ENCODE measurements around the gene RFT1.
A peak's percentile ranks its signal among the peaks of the same experiment; 100 is the strongest.

Gene RFT1

DNA sequence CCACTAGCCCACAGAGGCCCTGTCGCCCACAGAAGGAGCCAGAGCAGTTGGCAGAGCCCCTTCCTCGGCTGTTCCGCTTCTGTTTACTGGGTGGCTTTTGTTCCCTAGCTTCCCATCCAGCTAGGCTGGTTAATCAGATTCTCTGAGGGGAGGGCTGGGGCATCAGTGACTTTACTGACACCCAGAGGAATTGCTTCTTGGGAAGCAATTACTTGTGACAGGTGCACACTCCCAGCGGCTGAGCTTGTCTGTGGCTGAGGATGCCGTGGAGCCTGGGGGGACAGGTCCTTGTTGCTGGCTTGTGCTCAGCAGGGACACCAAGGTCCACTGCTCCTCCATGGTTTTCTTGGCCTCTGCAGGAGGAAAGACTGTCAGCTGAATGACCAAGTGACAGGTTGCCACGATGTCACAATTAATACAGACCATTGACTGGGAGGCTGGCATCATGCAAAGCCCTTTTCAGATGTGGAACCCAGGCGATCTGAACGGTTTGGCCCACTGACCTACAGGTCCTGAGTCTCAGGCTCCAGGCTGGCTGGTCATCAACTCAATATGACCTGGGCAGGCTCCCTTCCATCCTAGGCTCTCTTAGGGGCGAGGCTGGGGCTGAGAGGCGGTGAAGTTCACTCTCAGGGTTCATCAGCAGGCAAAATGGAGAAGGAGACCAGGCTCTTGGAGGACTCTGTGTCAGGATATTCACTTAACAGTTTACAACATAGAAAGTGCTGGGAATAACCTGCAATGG lies 52.6 kb downstream of the RFT1 start:
- Histone ChIP-seq H3K27ac (ENCODE audit: low read length) (no peak overlapping the region), H3K27me3 (ENCODE audit: insufficient read depth, low read length) (no peaks in the 10 kb centered on the region), H3K4me3 (ENCODE audit: low read length) (no peak overlapping the region)

DNA sequence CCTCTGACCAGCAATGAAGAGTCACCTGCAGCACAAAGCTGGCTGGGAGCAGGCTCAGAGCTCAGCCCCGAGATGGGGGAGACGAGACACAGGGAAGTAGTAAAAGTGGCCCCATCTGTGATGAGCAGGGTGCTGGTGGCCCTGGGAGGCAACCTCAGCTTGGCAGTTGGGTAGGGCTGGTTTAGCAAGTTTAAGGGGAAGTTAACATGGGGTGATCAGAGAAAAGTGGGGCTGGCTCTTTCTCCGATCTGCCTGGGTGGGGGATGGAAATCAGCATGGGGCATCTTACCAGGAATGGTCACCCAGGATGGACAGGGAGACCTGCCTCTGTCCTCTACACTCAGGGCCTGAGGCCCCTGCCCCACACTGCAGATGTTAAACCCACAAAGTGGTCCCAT lies 54.5 kb downstream of the RFT1 start:
- Histone ChIP-seq H3K9ac (ENCODE audit: low read depth, low read length) (no peak overlapping the region), H3K27me3 (ENCODE audit: insufficient read depth, low read length) (peaks cover 8% of the 10 kb centered on the region), H3K4me1 (ENCODE audit: insufficient read depth, low read length) (no peaks in the 10 kb centered on the region), H3K27ac (ENCODE audit: low read length) (no peak overlapping the region), H3K4me3 (ENCODE audit: low read length) (no peak overlapping the region), H3K9me3 (ENCODE audit: insufficient read depth, low read depth, low read length) (no peaks in the 10 kb centered on the region), H3K36me3 (ENCODE audit: insufficient read depth, low read depth, low read length) (no peaks in the 10 kb centered on the region)

More for the DNA sequence above, 52.6 kb downstream of the RFT1 start:
- Histone ChIP-seq H3K9me3 (ENCODE audit: insufficient read depth, low read depth, low read length) (no peaks in the 10 kb centered on the region), H3K9ac (ENCODE audit: low read depth, low read length) (no peak overlapping the region), H3K36me3 (ENCODE audit: insufficient read depth, low read depth, low read length) (no peaks in the 10 kb centered on the region), H3K4me1 (ENCODE audit: insufficient read depth, low read length) (no peaks in the 10 kb centered on the region)

DNA sequence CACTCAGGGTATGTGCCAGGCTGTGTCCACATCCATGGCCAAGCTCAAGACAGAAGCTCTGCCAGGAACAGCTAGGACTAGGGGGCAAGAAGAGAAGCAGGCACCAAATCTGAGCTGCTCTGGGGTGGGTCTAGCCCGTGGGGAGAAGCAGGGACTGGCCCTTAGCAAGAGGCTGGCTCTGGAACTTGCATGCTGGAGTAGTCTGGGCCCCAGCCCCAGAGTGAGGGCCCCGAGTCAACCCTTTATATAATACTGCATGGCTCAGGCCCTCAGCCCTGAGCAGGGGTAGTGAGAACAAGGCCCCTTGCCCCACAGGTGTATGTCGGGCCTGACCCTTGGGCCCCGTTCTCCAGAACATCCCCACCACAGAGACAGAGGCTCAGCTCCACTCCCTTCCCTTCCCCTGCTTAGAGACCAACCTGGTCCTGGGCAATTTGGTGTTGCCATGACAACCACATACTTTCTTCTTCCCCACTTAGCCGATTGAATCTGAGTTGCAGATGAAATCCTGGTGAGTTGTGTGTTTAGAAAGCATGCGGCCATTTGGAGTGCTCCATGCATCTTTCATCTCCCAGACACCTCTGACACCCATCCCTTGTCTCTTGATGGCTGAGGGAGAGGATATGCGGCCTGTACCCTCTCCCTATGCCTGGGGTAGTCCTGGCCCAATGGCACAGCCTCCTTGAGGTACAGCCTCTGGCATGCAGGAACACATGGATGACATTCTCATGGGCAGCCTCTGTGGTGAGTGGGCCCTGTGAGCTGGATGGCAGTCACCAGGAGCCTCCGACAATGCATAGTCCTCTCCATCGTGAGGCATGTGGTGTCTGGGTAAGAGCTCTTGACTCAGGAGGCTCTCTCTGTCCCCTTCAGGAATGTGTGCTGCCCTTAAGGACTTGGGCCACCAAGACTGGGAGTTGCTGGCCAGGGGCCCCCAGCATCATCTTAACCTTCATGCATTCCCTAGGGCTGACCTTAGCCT lies 55.2 kb downstream of the RFT1 start:
- no peaks in the 10 kb centered on the region for H3K36me3 ChIP-seq (ENCODE audit: insufficient read depth, low read depth, low read length)
- H3K4me3 ChIP-seq (ENCODE audit: low read length): no peak overlapping the region
- H3K27ac ChIP-seq (ENCODE audit: low read length): no peak overlapping the region
- H3K9ac ChIP-seq (ENCODE audit: low read depth, low read length): no peak overlapping the region
- 0 out of 2 replicates have a peak, but pooled peaks cover under 1% of the 10 kb centered on the region for H3K4me1 ChIP-seq (ENCODE audit: insufficient read depth, low read length)
- H3K27me3 ChIP-seq (ENCODE audit: insufficient read depth, low read length): peaks cover 8% of the 10 kb centered on the region
- H3K9me3 ChIP-seq (ENCODE audit: insufficient read depth, low read depth, low read length): no peaks in the 10 kb centered on the region

DNA sequence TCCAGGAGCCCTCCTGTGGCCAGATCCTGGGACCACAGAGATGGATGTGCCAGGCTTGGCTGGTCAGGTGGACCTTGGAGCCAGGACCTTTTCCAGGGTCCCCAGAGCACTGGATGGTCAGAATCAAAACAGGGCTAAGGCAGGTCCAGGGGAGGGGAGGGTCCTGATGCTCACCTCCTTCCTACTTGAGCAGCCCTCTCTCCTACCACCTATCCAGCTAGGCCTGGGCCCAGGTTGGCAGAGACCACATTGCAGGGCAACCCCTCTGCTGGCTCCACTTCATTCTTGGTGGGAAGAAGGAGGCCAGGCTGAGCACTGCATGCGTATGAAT lies 55.9 kb downstream of the RFT1 start:
- no peak overlapping the region for H3K4me3 ChIP-seq (ENCODE audit: low read length)
- no peak overlapping the region for H3K27ac ChIP-seq (ENCODE audit: low read length)
- peaks cover 5% of the 10 kb centered on the region; the same call in 1 of the 2 replicates for H3K4me1 ChIP-seq (ENCODE audit: insufficient read depth, low read length)
- H3K27me3 ChIP-seq (ENCODE audit: insufficient read depth, low read length): peaks cover 8% of the 10 kb centered on the region
- no peaks in the 10 kb centered on the region for H3K36me3 ChIP-seq (ENCODE audit: insufficient read depth, low read depth, low read length)
- H3K9me3 ChIP-seq (ENCODE audit: insufficient read depth, low read depth, low read length): no peaks in the 10 kb centered on the region
- no peak overlapping the region; the same call in 1 of the 2 replicates for H3K9ac ChIP-seq (ENCODE audit: low read depth, low read length)

DNA sequence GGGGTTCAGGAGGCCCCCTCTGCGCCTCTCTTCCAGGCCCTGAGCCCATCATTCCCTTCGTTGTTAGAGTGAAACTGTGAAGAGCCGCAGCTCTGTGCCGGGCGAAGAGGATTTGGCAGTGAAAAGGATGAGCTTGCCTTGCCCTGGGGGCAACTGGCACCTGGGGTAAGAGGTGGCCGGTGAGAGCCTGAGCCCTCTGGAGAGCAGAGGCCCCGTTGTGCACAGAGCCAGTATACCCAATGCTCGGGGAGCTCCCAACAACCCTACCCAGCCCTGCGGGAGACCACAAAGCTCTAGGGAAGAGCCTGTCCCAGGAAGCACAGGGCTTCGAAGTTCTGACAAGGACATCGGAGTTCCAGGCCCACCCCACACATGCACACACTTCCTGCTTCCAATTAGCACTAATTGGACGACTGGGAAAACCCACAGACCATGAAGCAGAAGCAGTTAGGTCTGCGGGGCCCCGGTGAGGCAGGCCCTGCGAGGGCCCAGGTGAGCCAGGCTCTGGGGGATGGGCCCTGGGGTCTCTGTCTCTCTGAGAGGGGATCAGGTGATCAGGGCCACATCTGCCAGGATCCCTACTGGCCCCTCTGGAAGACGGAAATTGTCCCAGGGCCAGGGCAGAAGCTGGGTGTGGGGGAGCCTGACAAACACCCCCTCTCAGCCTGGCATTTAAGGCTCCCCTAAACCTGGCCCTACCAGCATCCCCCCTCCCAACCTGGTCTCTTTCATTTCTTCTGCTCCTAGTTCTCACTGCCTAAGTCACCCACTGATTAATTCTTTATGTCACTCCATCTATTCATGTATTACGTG lies 56.5 kb downstream of the RFT1 start:
- no peak overlapping the region for H3K27ac ChIP-seq (ENCODE audit: low read length)
- no peaks in the 10 kb centered on the region for H3K36me3 ChIP-seq (ENCODE audit: insufficient read depth, low read depth, low read length)
- peak overlapping the region; percentile 65; the same call in 1 of the 2 replicates for H3K4me3 ChIP-seq (ENCODE audit: low read length)
- H3K9me3 ChIP-seq (ENCODE audit: insufficient read depth, low read depth, low read length): no peaks in the 10 kb centered on the region
- peaks cover 8% of the 10 kb centered on the region for H3K27me3 ChIP-seq (ENCODE audit: insufficient read depth, low read length)
- H3K9ac ChIP-seq (ENCODE audit: low read depth, low read length): peak overlapping the region; percentile 64; the same call in 1 of the 2 replicates
- H3K4me1 ChIP-seq (ENCODE audit: insufficient read depth, low read length): peaks cover 5% of the 10 kb centered on the region; the same call in 1 of the 2 replicates

DNA sequence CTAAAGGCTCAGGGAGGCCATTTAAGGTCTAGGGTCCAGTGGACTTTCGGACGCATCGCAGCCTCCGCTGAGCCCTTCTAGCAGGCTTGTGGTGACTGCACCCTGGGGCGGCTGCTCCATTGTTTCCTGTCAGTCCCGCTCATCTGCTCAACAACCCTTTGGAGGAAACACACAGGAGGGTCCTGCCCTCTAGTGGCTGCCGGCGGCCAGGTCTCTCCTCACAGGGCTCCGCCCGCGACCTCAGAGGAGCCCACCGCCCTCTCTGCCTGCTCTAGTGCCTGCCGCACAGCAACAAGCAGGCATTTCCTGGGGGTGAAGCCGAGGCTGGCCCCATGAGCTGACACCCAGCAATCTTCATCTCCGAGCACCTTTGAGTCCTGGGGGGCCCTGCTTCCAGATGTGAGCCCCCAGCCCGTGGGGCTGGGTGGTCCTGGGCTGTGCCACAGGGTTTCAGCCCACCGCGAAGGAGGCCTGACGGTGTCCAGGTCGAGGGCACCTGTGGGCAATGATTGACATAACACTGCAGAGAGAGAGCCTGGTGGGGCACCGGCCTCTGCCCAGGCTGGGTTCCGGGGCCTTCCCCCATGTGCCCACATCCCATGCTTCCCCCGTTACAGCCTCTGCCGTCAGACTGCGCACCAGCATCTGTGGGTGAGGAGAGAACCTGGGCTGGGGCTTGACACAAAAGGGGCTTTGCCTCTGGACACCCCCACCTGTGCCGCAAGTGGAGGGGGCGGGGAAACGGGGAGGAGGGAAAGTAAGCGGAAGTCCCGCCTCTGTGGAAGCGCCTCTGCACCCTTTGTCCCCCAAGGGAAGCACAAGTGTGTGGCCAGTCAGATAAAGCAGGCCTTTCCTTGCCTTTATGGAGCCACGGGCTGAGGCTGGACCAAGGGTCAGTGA lies 57.3 kb downstream of the RFT1 start:
- no peak overlapping the region for H3K27ac ChIP-seq (ENCODE audit: low read length)
- H3K27me3 ChIP-seq (ENCODE audit: insufficient read depth, low read length): peaks cover 8% of the 10 kb centered on the region
- no peaks in the 10 kb centered on the region for H3K9me3 ChIP-seq (ENCODE audit: insufficient read depth, low read depth, low read length)
- no peaks in the 10 kb centered on the region for H3K36me3 ChIP-seq (ENCODE audit: insufficient read depth, low read depth, low read length)
- peaks cover 5% of the 10 kb centered on the region; the same call in 1 of the 2 replicates for H3K4me1 ChIP-seq (ENCODE audit: insufficient read depth, low read length)
- peak overlapping the region; percentile 64; the same call in 1 of the 2 replicates for H3K9ac ChIP-seq (ENCODE audit: low read depth, low read length)
- peak overlapping the region; percentile 65 for H3K4me3 ChIP-seq (ENCODE audit: low read length)

DNA sequence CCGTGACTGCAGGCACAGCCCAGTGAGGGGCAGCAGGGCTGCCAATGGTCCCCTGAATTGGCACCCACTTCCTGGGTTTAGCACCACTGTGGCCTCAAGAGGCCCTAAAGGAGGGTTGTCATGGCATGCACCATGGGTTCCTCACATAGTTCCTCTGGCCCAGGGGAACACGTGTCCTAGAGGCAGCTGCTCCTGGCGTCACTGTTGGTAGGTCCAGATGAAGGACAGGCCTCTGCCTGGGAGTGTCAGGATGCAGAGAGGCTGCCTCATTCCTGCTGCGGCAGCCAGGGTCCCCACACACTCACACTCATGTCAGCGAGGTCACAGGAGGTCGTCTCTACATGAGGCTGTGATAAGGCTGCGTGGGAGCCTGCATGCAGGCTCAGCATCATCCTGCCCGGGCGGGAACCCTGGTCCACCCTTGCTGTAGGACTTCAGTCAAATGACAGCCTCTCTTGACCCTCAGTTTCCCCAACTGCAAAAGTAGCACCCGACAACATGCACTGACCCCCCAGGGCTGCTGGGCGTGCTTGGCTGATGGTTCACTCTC lies 58.3 kb downstream of the RFT1 start:
- Histone ChIP-seq H3K9me3 (ENCODE audit: insufficient read depth, low read depth, low read length) (no peaks in the 10 kb centered on the region), H3K4me3 (ENCODE audit: low read length) (peak overlapping the region; percentile 36; the same call in 1 of the 2 replicates), H3K36me3 (ENCODE audit: insufficient read depth, low read depth, low read length) (no peaks in the 10 kb centered on the region), H3K27me3 (ENCODE audit: insufficient read depth, low read length) (peaks cover 8% of the 10 kb centered on the region), H3K27ac (ENCODE audit: low read length) (no peak overlapping the region), H3K9ac (ENCODE audit: low read depth, low read length) (no peak overlapping the region), H3K4me1 (ENCODE audit: insufficient read depth, low read length) (peaks cover 5% of the 10 kb centered on the region; the same call in 1 of the 2 replicates)

DNA sequence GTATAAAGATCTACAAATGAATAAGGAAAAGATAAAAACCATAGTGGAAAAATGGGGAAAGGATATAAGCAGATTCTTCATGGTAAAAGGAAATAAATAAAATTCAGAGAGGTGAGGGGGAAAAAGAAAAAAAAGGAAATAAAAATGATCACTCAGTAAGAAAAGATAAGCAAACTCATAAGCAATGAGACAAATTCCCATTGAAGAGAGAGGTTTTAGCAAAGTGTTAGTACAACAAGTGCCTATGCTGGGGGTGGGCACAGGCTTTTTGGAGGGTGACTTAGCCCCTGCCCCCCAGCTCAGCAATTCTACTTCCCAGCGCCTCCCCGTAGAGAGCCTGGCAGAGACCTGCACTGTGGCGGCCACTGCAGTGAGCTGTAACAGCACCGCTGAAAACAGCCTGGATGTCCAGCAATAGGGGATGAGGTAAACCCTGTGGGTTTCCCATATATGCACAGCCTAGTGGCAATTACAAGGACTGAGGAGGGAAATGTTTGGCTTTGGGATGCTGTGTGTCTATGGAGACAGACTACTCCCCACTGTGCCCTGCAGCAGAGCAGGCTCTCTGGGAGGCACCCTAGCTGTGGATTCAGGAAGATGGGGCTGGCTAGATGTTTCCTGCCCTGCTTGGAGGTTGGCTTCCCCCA lies 60.7 kb downstream of the RFT1 start:
- Histone ChIP-seq H3K9ac (ENCODE audit: low read depth, low read length) (no peak overlapping the region), H3K36me3 (ENCODE audit: insufficient read depth, low read depth, low read length) (no peaks in the 10 kb centered on the region), H3K4me1 (ENCODE audit: insufficient read depth, low read length) (peaks cover 5% of the 10 kb centered on the region; the same call in 1 of the 2 replicates), H3K9me3 (ENCODE audit: insufficient read depth, low read depth, low read length) (no peaks in the 10 kb centered on the region), H3K27me3 (ENCODE audit: insufficient read depth, low read length) (peaks cover 8% of the 10 kb centered on the region), H3K4me3 (ENCODE audit: low read length) (no peak overlapping the region), H3K27ac (ENCODE audit: low read length) (no peak overlapping the region)

DNA sequence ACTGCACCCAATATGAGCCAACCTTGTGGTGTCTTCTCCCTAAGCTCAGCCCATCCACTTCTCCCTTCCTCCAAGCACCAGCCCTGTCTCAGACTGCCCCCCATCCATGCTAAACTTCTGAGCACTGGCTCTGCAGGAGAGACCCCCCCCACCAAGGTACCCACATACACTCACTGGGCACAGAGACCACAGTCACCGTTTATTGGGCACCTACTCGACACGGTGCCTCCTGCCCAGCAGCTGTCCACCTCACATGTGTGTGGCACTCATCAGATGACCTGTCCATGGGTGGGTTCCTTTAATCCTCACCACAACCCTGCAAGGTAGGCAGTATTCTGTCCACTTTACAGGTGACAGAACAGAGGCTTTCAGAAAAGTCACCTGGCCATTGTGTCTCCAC lies 62.1 kb downstream of the RFT1 start:
- Histone ChIP-seq H3K9ac (ENCODE audit: low read depth, low read length) (no peak overlapping the region), H3K27me3 (ENCODE audit: insufficient read depth, low read length) (peaks cover 8% of the 10 kb centered on the region), H3K4me1 (ENCODE audit: insufficient read depth, low read length) (peaks cover 5% of the 10 kb centered on the region; the same call in 1 of the 2 replicates), H3K9me3 (ENCODE audit: insufficient read depth, low read depth, low read length) (no peaks in the 10 kb centered on the region), H3K36me3 (ENCODE audit: insufficient read depth, low read depth, low read length) (no peaks in the 10 kb centered on the region), H3K4me3 (ENCODE audit: low read length) (no peak overlapping the region), H3K27ac (ENCODE audit: low read length) (no peak overlapping the region)

DNA sequence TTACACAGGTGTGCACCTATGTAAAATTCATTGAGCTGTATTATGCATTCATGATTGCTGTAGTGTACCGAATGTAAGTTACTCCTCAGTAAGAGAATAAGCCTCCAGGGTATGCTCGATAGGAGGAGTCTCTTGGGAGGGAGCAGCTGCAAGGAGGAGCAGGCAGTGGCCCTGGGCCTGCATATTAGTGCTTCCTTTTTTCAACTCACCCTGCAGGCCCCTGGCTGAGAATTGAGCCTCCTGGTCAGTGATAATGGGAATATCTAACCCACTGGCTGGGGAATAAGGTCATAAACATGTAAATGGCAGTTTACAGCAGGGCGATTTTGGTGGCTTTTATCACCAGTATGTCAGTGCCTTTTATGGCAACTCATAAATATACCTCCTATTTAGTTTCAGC lies 62.7 kb downstream of the RFT1 start:
- Histone ChIP-seq H3K4me3 (ENCODE audit: low read length) (no peak overlapping the region), H3K27ac (ENCODE audit: low read length) (no peak overlapping the region), H3K27me3 (ENCODE audit: insufficient read depth, low read length) (peaks cover 8% of the 10 kb centered on the region), H3K4me1 (ENCODE audit: insufficient read depth, low read length) (peaks cover 5% of the 10 kb centered on the region; the same call in 1 of the 2 replicates), H3K9me3 (ENCODE audit: insufficient read depth, low read depth, low read length) (no peaks in the 10 kb centered on the region), H3K9ac (ENCODE audit: low read depth, low read length) (no peak overlapping the region), H3K36me3 (ENCODE audit: insufficient read depth, low read depth, low read length) (no peaks in the 10 kb centered on the region)
